H54 (cell line): ENCODE measurements around the gene VSTM2B.

Experiments
- DNase-seq: peaks from one replicate; pipeline ENCODE4 v3.0.0; 2011; ENCODE audit warnings: low spot score, mixed read lengths; ENCODE audit not compliant: insufficient read length
- FAIRE-seq: peaks from 3 replicates; lab custom pipeline; 2011; peaks lifted over from hg19 to GRCh38; lab: Jason Lieb, UNC
- POLR2A ChIP-seq: IDR thresholded peaks from 2 replicates; pipeline ENCODE4 v1.6.1; 2011; ENCODE audit warnings: low read depth, mild to moderate bottlenecking, low read length

Gene VSTM2B

GRCh38 chr19:29515706-29516357, 10.0 kb upstream of the VSTM2B start:
- FAIRE-seq: no peak
- TF ChIP-seq POLR2A: no peak
- no peak for DNase-seq

DNA sequence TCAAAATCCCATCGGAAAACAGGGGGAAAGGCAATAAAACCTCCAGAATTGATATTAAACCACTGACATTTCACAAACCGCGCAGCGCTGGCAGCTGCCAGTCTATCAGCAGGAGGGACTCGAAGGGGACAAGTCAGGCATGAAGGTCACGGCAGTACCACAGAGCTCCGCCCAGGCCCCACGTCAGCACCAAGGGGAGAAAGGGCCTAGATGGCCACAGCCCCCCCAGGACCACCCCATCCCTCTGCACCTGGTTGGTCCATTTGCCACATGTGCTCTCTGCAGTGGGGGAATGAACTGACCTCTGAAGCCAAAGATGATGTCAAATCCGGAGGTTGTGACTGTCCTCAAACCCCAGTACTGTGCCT, 9.5 kb upstream of the VSTM2B start:
- no peak for DNase-seq
- no peak for FAIRE-seq
- no peak for TF ChIP-seq POLR2A

DNA sequence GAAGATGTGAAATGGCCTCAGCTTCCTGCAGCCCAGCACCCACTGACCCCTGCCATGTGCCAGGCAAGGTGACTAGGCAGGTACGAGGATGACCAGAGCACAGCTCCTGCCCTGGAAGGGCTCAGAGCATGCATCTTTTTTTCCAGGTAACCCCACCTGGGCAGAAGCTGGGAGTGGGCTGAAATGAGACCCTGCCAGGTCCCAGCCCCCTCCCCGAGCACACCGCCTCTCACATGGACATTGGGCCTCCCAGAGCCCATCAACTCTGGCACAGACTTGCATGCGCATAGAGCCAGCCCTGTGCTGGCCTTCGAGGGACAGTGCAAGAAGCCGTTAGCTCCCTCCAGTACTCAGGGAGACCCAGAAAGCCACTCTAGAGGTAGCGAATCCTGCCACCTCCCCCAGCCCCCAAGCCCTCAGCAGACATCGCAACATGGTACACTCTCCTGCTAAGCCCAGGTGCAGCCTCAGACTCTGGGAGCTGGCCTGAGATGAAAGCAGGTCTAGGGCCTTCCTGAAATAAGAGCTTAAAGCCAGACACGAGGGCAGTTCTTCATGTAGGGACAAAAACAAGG, 8.9 kb upstream of the VSTM2B start:
- DNase-seq: no peak
- TF ChIP-seq POLR2A: no peak
- FAIRE-seq: no peak

GRCh38 chr19:29517412-29517811, 8.4 kb upstream of the VSTM2B start:
- FAIRE-seq: no peak
- no peak for TF ChIP-seq POLR2A
- no peak for DNase-seq

DNA sequence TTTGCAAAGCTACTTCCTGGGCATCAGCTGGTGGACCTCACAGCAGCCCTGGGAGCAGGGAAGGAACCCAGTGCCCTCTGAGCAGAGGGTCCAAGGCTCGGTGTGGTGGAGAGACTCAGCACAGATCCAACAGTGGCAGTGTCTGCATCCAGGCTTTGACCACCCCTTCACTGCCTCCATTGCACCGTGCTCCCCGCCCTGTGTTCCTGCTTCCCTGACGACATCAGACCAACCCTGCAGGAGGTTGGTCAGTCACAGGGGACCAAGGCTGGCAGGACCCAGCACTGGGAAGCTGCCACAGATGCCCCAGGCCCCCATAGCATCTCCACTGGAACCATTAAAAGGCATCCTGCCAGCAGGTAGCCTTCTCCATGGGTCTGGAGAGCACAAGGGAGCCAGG, 7.8 kb upstream of the VSTM2B start:
- DNase-seq: no peak
- no peak for FAIRE-seq
- no peak for TF ChIP-seq POLR2A

DNA sequence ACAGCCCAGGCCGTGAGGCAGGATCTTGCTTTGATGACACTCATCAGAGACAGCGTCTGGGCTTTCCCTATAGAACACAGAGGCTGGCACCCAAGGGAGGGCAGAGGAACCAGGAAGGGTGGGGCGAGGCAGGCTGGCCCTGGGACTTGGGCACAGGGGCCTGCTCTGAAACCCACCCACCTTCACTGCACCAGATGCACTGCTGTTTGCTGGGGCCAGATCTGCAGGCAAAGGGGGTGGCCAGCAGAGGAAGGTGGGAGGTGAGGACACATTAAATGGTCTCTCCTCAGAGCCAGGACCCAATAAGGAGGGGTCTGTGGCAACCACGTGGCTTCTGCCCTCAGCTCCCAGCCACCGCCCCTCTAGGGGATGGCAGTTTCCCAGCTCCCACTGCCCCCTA, 6.6 kb upstream of the VSTM2B start:
- no peak for DNase-seq
- no peak for FAIRE-seq
- TF ChIP-seq POLR2A: no peak

GRCh38 chr19:29519931-29520330, 5.9 kb upstream of the VSTM2B start:
- DNase-seq (no peak), FAIRE-seq (no peak)
- no peak for TF ChIP-seq POLR2A

- DNase-seq (no peak), FAIRE-seq (no peak)
- no peak for TF ChIP-seq POLR2A
Measured at GRCh38 chr19:29520390-29520789, 5.4 kb upstream of the VSTM2B start.

GRCh38 chr19:29521291-29522075, 4.3 kb upstream of the VSTM2B start:
- FAIRE-seq (no peak), DNase-seq (no peak)
- no peak for TF ChIP-seq POLR2A

- DNase-seq: no peak
- no peak for TF ChIP-seq POLR2A
- no peak for FAIRE-seq
Measured at GRCh38 chr19:29523568-29523967, 2.2 kb upstream of the VSTM2B start.

DNA sequence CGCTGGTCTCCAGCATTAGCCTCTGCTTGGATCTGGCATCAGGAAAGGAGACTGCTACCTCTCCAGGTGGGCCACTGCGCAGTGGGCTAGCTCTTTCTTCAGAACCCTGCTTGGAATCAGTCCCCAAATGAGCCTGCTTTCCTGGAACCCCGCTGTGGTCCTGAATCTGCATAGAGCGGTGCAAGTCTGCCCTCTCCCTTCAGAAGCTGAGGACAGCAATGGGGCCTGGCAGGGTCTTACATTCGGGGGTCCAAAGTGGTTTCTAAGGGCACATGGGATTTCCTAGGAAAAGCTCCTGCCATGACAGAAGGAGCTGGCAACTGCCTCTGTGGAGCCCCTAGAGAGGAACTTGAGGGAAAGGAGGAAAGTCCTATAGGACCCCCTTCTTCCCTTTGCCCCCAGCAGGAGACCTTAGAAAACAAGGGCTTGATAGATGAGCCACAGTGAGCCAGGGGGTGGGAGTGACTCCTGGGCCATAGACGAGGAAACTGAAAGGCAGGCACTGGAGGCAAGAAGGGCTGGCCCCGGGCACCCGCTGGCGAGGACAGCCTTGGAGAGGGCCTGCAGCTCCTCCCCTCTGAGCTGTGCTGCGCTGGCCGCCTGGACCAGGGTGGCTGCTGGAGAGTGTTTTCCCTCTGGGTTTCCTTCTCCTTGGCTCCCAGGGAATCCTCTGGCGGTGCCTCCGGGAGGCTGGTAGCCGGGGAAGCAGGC, 1.4 kb upstream of the VSTM2B start:
- FAIRE-seq (no peak), DNase-seq (no peak)
- TF ChIP-seq POLR2A: no peak

- no peak for FAIRE-seq
- no peak for TF ChIP-seq POLR2A
- no peak for DNase-seq
Measured at GRCh38 chr19:29524912-29525831, 622 bp upstream of the VSTM2B start.
